Measurements from ENCODE around the gene MAP1LC3B.

Gene MAP1LC3B

DNA sequence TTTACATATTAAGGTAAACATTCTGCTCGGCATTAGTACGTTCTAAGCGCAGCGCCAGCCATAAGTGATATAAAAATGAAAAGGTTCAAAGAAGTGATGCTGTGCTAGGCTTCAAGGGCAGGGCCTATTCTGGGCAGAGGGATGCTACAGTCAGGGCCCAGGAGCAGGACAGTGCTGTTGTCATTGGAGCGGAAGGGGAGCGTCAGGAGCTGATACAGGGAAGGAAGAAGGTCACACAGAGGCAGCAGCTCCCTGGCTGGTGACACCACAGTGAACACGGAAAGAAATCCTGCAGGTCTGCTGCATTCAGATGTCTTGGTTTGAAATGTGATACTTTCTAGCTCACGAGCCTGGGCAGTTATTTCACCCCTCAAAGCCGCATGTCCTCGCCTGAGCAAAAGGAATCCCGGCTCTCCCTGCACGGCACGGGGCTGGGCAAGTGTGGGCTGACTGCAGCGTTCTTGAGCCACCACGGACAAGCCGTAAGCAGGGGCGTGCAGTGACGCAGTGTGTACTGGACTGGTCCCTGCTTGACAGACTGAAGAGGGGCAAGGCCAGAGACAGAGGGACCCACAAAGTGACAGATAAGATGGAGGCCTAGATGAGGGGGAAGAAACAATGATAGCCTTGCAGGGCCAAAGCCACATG is 59.6 kb downstream of the MAP1LC3B start:
- no peak overlapping the region for H3K4me3 ChIP-seq (ENCODE audit: low read depth, low read length)

DNA sequence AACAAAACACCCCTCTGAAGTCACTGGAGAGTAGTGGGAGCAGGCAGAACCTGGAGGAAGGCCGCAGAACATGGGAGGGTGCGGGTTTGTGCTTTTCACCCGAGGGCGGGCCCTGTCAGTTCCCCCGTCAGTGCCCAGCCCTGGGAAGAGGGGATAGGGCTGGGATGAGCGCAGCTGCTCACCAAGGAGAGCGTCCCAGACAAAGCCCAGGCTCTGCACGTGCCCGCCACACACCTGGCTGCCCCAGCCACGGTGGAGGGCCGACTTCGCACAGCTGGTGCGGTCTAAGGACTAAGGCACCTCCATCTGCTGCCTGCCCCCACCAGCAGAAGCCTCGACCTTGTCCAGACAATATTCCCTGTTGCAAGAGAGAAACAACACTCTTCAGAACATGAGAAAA is 61.2 kb downstream of the MAP1LC3B start:
- H3K4me3 ChIP-seq (ENCODE audit: low read depth, low read length), result no peak overlapping the region

Measured in iPS-11a (cell line).